ENCODE data around the gene HDAC4. TPM values are rescaled to one million over a fixed set of nuclear protein-coding genes. Genes with fewer than 3 reads are reported as not detected.

HDAC4 gene
- polyA plus RNA-seq, 1 experiment: 8.9 TPM

- no peak for DNase-seq (ENCODE audit: low read depth, low spot score)
- ChIA-PET CTCF (interaction anchor here (0.5 kb wide), 1 partner anchor 275 kb away, joined by 3 read pairs; no protein-coding TSS in a partner anchor), POLR2A (no interaction called here)
- no peaks in the 10 kb centered on the region; the same call in 1 of the 2 replicates for H3K9me3 ChIP-seq (ENCODE audit: control insufficient read depth, insufficient read depth, low read length)
- H3K27ac ChIP-seq (ENCODE audit: low read depth, low read length): no peak overlapping the region
- no peak overlapping the region for H3K4me3 ChIP-seq (ENCODE audit: low read depth, low read length)
- TF ChIP-seq CTCF (IDR thresholded peaks at IDR 0.05; ENCODE audit: low read depth, low read length): no peak
- H3K27me3 ChIP-seq (ENCODE audit: control insufficient read depth, insufficient read depth, low read length): no peaks in the 10 kb centered on the region
These were observed 286.7 kb downstream of the HDAC4 start for GRCh38 chr2:239114119-239114581.

DNA sequence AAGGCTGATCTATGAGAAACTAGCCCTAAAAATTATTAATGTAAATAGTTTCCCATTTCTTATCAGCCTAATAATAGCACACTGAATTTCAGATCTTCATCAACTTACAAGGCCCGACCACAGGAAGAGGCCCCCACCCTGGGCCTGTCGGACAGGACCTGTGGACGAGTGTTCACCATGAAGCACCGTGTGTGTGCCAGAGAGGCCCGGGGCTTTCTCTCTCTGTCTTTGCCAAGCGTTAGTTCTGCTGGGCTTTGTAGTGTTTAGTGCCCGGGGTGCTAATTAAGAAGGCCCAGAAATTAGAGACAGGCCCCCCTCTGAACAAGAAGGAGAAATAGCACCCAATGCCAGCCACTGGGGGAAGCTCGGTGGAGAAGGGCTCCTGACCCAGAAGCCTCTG, 287.2 kb downstream of the HDAC4 start:
- DNase-seq (ENCODE audit: low read depth, low spot score): no peak
- ChIA-PET CTCF (interaction anchor here (0.5 to 1.5 kb wide), 2 partner anchors 183 to 878 kb away, joined by 3 to 5 read pairs; no protein-coding TSS in a partner anchor), POLR2A (no interaction called here)
- H3K27me3 ChIP-seq (ENCODE audit: control insufficient read depth, insufficient read depth, low read length): no peaks in the 10 kb centered on the region
- H3K4me3 ChIP-seq (ENCODE audit: low read depth, low read length): no peak overlapping the region
- no peak overlapping the region for H3K27ac ChIP-seq (ENCODE audit: low read depth, low read length)
- no peak for TF ChIP-seq CTCF (IDR thresholded peaks at IDR 0.05; ENCODE audit: low read depth, low read length)
- H3K9me3 ChIP-seq (ENCODE audit: control insufficient read depth, insufficient read depth, low read length): no peaks in the 10 kb centered on the region; the same call in 1 of the 2 replicates

DNA sequence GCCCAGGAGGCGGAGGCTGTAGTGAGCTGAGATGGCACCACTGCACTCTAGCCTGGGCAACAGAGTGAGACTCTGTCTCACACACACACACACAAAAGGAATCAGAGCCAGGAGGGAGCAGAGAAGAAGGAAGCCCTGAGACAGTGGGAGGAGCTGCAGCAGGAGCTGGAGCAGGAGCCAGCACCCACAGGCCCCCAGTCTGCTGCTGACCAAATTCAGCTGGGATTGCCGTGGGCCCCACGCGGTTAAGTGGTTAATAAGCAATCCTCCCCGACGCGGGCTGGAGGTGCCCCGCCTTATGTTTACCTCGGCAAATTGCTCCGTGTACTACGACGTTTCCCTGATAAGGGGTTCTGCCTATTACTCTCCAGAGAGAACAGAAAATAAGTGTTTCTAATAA, 287.6 kb downstream of the HDAC4 start:
- POLR2A ChIA-PET: interaction anchor here (0.8 kb wide), 1 partner anchor 35 kb away, joined by 3 read pairs; no protein-coding TSS in a partner anchor
- H3K9me3 ChIP-seq (ENCODE audit: control insufficient read depth, insufficient read depth, low read length): no peaks in the 10 kb centered on the region; the same call in 1 of the 2 replicates
- CTCF ChIA-PET: interaction anchor here (0.5 to 1.5 kb wide), 2 partner anchors 183 to 879 kb away, joined by 3 to 5 read pairs; no protein-coding TSS in a partner anchor

GRCh38 chr2:239112127-239112774, 288.6 kb downstream of the HDAC4 start:
- Histone ChIP-seq H3K4me3 (ENCODE audit: low read depth, low read length) (no peak overlapping the region), H3K9me3 (ENCODE audit: control insufficient read depth, insufficient read depth, low read length) (no peaks in the 10 kb centered on the region; the same call in 1 of the 2 replicates), H3K27me3 (ENCODE audit: control insufficient read depth, insufficient read depth, low read length) (no peaks in the 10 kb centered on the region), H3K27ac (ENCODE audit: low read depth, low read length) (no peak overlapping the region)
- TF ChIP-seq CTCF (IDR thresholded peaks at IDR 0.05; ENCODE audit: low read depth, low read length): no peak
- ChIA-PET POLR2A (interaction anchor here (0.8 kb wide), 1 partner anchor 34 kb away, joined by 3 read pairs; no protein-coding TSS in a partner anchor), CTCF (interaction anchor here (1.5 kb wide), 1 partner anchor 880 kb away, joined by 3 read pairs; no protein-coding TSS in a partner anchor)
- no peak for DNase-seq (ENCODE audit: low read depth, low spot score)

More for the DNA sequence above, 287.6 kb downstream of the HDAC4 start:
- Histone ChIP-seq H3K4me3 (ENCODE audit: low read depth, low read length) (no peak overlapping the region), H3K27me3 (ENCODE audit: control insufficient read depth, insufficient read depth, low read length) (no peaks in the 10 kb centered on the region), H3K27ac (ENCODE audit: low read depth, low read length) (no peak overlapping the region)
- no peak for TF ChIP-seq CTCF (IDR thresholded peaks at IDR 0.05; ENCODE audit: low read depth, low read length)
- no peak for DNase-seq (ENCODE audit: low read depth, low spot score)

All from AG04450 (cell line).